BJ (cell line): ENCODE results near the gene WDPCP. TPM values are rescaled to one million over a fixed set of nuclear protein-coding genes. Genes with fewer than 3 reads are reported as not detected.
"Not testable (repeated sequence)": the region's sequence is repeated elsewhere in the genome, so short reads cannot be mapped to it uniquely, and the experiment has no call there.

Experiments used
- CTCF ChIA-PET: fragments of 350-600 bp; formaldehyde crosslinking; extraction: SDS; loops from one replicate; lab custom pipeline; 2021; ENCODE audit warnings: antibody characterized with exemption, inconsistent platforms; lab: Yijun Ruan, JAX
- POLR2A ChIA-PET: fragments of 300-600 bp; sonication (Branson Sonifier 250); formaldehyde crosslinking; extraction: SDS; loops from one replicate; lab custom pipeline; 2021; ENCODE audit warnings: antibody characterized with exemption; lab: Charles Lee
- DNase-seq: peaks from one replicate; pipeline ENCODE4 v3.0.0-alpha.2; 2011; ENCODE audit warnings: low read depth
- H3K27me3 ChIP-seq: 2 replicates; pipeline ENCODE4 v1.6.0; 2011; ENCODE audit warnings: low read length; ENCODE audit not compliant: control insufficient read depth, insufficient read depth
- H3K36me3 ChIP-seq: 2 replicates; pipeline ENCODE4 v1.5.1; 2011; ENCODE audit warnings: low read length; ENCODE audit not compliant: control insufficient read depth, insufficient read depth
- H3K4me3 ChIP-seq: 2 replicates; pipeline ENCODE4 v1.5.1; 2011; ENCODE audit warnings: low read depth, mild to moderate bottlenecking, control low read depth, low read length
- polyA plus RNA-seq: library from polyadenylated mRNA; depleted of rRNA; stranded (reverse); fragments of >200 nt; gene quantifications from 2 replicates; pipeline ENCODE4 v1.2.3, GENCODE V29; 2011
- TF ChIP-seq, protein P1 (sequence below): IDR thresholded peaks from 2 replicates; pipeline ENCODE4 v1.5.1; 2011; ENCODE audit warnings: low read depth, mild to moderate bottlenecking, control low read depth, inconsistent platforms, low read length, moderate library complexity; ENCODE audit not compliant: insufficient read depth

WDPCP gene
- polyA plus RNA-seq, 1 experiment = 4.2 TPM

DNA sequence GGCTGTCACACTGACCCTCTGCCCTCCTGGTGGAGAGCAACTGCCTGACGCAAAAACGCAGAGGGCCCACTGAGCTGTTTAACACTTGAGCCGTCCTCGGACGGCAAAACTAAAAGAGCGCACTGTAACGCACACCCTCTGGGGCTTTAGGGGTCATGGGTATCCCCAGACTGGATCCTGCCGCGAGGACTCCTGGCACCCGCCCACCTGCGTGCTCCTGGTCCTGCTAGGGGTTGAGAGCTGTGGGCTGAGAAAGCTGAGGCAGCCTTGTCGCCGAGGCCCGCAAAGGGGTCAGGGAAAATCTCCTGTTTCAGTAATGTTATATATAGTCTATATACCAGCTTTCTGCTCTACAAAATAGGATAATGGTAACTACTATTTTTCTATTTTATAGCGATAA is 39.6 kb upstream of the WDPCP start:
- no peaks in the 10 kb centered on the region; the same call in 1 of the 2 replicates for H3K27me3 ChIP-seq
- TF ChIP-seq, protein P1, sequence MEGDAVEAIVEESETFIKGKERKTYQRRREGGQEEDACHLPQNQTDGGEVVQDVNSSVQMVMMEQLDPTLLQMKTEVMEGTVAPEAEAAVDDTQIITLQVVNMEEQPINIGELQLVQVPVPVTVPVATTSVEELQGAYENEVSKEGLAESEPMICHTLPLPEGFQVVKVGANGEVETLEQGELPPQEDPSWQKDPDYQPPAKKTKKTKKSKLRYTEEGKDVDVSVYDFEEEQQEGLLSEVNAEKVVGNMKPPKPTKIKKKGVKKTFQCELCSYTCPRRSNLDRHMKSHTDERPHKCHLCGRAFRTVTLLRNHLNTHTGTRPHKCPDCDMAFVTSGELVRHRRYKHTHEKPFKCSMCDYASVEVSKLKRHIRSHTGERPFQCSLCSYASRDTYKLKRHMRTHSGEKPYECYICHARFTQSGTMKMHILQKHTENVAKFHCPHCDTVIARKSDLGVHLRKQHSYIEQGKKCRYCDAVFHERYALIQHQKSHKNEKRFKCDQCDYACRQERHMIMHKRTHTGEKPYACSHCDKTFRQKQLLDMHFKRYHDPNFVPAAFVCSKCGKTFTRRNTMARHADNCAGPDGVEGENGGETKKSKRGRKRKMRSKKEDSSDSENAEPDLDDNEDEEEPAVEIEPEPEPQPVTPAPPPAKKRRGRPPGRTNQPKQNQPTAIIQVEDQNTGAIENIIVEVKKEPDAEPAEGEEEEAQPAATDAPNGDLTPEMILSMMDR = no peak
- ChIA-PET CTCF (no interaction called here), POLR2A (no interaction called here)
- DNase-seq = no peak
- no peaks in the 10 kb centered on the region for H3K36me3 ChIP-seq
- H3K4me3 ChIP-seq = no peak overlapping the region

DNA sequence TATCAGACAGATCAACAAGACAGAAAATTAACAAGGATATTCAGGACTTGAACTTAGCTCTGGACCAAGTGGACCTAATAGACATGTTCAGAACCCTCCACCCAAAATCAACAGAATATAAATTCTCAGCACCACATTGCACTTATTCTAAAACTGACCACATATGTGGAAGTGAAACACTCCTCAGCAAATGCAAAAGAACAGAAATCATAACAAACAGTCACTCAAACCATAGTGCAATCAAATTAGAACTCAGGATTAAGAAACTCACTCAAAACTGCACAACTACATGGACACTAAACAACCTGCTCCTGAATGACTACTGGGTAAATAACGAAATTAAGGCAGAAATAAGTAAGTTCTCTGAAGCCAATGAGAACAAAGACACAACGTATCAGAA is 35.5 kb upstream of the WDPCP start:
- H3K36me3 ChIP-seq, DNase-seq, H3K4me3 ChIP-seq, H3K27me3 ChIP-seq, POLR2A ChIA-PET: not testable (repeated sequence)
- CTCF ChIA-PET = interaction anchor here (1.7 kb wide), 1 partner anchor 35 kb away, joined by 3 read pairs; no protein-coding TSS in a partner anchor

DNA sequence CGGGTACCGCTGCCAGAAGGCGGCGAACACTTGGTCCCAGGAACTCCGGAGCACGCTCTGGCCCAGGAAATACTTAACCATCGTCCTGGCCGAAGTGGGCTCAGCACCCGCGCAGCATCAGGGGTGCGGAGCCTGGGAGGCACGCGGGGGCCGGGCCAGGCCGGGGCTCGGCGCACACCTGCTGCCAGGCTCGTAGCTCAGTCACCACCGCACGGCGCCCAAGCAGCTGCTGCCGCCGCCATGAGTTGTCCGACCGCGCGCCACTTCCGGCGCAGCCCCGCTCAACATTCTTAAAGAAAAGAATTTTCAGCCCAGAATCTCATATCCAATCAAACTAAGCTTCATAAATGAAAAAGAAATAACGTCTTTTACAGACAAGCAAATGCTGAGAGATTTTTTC is 34.5 kb upstream of the WDPCP start:
- POLR2A ChIA-PET = no interaction called here
- CTCF ChIA-PET = interaction anchor here (1.7 kb wide), 1 partner anchor 36 kb away, joined by 3 read pairs; no protein-coding TSS in a partner anchor
- Histone ChIP-seq H3K36me3 (no peaks in the 10 kb centered on the region), H3K27me3 (no peaks in the 10 kb centered on the region), H3K4me3 (no peak overlapping the region)
- no peak for DNase-seq
- TF ChIP-seq, protein P1 = no peak

DNA sequence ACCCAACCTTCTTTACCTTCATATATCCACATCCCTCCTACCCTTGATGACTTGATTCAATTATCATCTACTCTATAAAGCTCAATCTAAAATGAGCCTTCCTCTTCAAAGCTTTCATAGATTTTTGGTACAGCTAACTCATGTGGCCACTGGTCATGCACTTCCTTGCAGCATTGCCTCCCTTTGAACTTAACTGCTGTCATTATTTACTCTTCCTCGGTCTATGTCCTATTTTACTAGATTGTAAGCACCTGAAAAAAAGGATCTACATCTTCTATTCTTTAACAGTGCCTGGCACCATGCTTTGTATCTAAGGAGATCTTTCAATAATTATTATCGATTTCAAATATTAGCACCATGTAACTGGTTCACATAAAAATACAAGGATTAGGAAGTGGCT is 31.1 kb upstream of the WDPCP start:
- H3K27me3 ChIP-seq = no peaks in the 10 kb centered on the region
- no peak overlapping the region for H3K4me3 ChIP-seq
- no peak for DNase-seq
- TF ChIP-seq, protein P1 = no peak
- no peaks in the 10 kb centered on the region for H3K36me3 ChIP-seq
- CTCF ChIA-PET = interaction anchor here (1.3 kb wide), 1 partner anchor 13 kb away, joined by 3 read pairs; no protein-coding TSS in a partner anchor
- POLR2A ChIA-PET = no interaction called here

DNA sequence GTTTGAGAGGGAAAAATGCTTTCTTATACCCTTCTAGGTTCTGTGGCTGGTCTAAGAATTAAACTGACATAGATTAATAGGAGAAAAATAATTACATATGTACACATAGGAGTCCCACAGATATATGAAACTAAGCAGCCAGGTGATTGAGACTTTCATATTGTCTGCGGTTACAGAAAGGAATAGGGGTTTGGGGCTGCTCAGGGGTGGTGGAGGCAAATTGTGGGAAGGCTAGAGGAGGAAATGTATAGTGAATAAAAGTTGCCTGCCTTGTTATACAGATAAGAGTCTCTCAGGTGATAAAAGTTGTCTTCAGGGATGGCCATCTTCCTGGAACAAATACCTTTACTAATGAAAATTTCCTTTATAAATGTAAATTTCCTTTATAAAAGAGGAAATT is 29.1 kb upstream of the WDPCP start:
- no peak for DNase-seq
- CTCF ChIA-PET = interaction anchor here (1.1 kb wide), 1 partner anchor 9 kb away, joined by 3 read pairs; no protein-coding TSS in a partner anchor
- TF ChIP-seq, protein P1 = no peak
- H3K27me3 ChIP-seq = no peaks in the 10 kb centered on the region
- no peak overlapping the region for H3K4me3 ChIP-seq
- H3K36me3 ChIP-seq = no peaks in the 10 kb centered on the region
- POLR2A ChIA-PET = interaction anchor here (0.7 kb wide), 1 partner anchor 954 kb away, joined by 4 read pairs; no protein-coding TSS in a partner anchor
